RWPE2 (cell line): ENCODE measurements around the gene HBD.

Experiments
- ATAC-seq: fragments of 200-7000 bp; cut with Tn5 transposase; 3 replicates; pipeline ENCODE4 v1.9.1; 2021; ENCODE audit warnings: low read depth
- DNase-seq: peaks from one replicate; pipeline ENCODE4 v3.0.0-alpha.2; 2020; ENCODE audit warnings: low spot score
- H3K27ac ChIP-seq: fragments of 450-650 bp; 2 replicates; pipeline ENCODE4 v1.5.1; 2017; ENCODE audit warnings: mild to moderate bottlenecking; ENCODE audit not compliant: poor library complexity, severe bottlenecking
- H3K27me3 ChIP-seq: fragments of 250-450 bp; sonication (Bioruptor Pico); 2 replicates; pipeline ENCODE4 v1.5.1; 2021; ENCODE audit warnings: mild to moderate bottlenecking, moderate library complexity; ENCODE audit not compliant: insufficient read depth, poor library complexity, severe bottlenecking
- H3K36me3 ChIP-seq: fragments of 250-450 bp; sonication (Bioruptor Pico); 2 replicates; pipeline ENCODE4 v1.5.1; 2020; ENCODE audit warnings: low read depth, mild to moderate bottlenecking, moderate library complexity
- H3K4me1 ChIP-seq: fragments of 250-450 bp; sonication (Bioruptor Pico); 2 replicates; pipeline ENCODE4 v1.5.1; 2021; ENCODE audit warnings: mild to moderate bottlenecking, moderate library complexity; ENCODE audit not compliant: insufficient read depth, poor library complexity, severe bottlenecking
- H3K4me3 ChIP-seq: fragments of 250-450 bp; sonication (Bioruptor Pico); 2 replicates; pipeline ENCODE4 v1.5.1; 2021; ENCODE audit warnings: mild to moderate bottlenecking, moderate library complexity; ENCODE audit not compliant: severe bottlenecking
- H3K9me3 ChIP-seq: fragments of 250-450 bp; sonication (Bioruptor Pico); 2 replicates; pipeline ENCODE4 v1.5.1; 2021; ENCODE audit warnings: mild to moderate bottlenecking, moderate library complexity; ENCODE audit not compliant: severe bottlenecking
- TF ChIP-seq, protein P1 (sequence below): fragments of 450-650 bp; IDR thresholded peaks from one replicate; pipeline ENCODE4 v1.5.1; 2017; ENCODE audit warnings: mild to moderate bottlenecking, moderate library complexity; ENCODE audit not compliant: poor library complexity, severe bottlenecking

The HBD gene

DNA sequence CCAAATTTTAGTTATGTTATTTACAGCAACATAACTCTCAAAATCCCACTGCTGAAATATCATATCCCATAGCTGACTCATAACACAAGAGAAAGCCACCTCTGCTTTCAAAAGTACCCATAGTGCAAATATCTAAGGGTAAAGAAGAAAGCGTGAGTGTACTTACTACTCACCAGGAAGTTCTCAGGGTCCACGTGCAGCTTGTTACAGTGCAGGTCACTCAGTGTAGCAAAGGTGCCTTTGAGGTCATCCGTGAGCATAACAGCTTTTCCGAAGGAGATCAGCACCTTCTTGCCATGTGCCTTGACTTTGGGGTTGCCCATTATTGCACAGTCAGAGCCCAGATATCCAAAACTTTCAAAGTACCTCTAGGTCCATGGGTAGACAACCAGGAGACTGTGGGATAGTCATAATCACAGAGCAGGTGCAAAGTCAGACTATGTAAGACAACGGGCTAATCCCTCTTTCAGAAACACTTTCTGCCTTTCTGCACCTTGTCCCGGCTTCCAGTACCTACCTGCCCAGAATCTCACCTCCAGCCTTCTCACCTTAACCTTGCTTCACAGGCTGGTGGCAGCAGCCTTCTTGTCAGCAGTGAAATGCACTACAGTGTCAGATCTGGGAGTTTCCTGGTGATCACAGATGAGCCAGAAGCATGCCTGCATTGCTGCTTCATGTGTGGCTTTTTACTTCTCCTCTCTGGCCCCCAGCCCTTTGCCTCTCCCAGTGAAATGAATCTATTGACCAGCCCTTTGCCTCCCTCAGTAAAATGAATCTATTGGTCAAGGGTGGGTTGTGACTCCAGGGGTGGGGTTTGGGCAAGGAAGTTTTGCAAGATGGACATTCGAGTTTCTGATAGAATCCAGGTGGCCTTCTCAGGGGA, 8.9 kb upstream of the HBD start:
- H3K9me3 ChIP-seq = no peaks in the 10 kb centered on the region
- DNase-seq (no peak), ATAC-seq (no peak)
- H3K27ac ChIP-seq = no peak overlapping the region
- TF ChIP-seq, protein P1, sequence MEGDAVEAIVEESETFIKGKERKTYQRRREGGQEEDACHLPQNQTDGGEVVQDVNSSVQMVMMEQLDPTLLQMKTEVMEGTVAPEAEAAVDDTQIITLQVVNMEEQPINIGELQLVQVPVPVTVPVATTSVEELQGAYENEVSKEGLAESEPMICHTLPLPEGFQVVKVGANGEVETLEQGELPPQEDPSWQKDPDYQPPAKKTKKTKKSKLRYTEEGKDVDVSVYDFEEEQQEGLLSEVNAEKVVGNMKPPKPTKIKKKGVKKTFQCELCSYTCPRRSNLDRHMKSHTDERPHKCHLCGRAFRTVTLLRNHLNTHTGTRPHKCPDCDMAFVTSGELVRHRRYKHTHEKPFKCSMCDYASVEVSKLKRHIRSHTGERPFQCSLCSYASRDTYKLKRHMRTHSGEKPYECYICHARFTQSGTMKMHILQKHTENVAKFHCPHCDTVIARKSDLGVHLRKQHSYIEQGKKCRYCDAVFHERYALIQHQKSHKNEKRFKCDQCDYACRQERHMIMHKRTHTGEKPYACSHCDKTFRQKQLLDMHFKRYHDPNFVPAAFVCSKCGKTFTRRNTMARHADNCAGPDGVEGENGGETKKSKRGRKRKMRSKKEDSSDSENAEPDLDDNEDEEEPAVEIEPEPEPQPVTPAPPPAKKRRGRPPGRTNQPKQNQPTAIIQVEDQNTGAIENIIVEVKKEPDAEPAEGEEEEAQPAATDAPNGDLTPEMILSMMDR = no peak
- peaks cover 4% of the 10 kb centered on the region for H3K27me3 ChIP-seq
- no peak overlapping the region for H3K4me3 ChIP-seq
- no peaks in the 10 kb centered on the region for H3K36me3 ChIP-seq
- no peaks in the 10 kb centered on the region for H3K4me1 ChIP-seq

DNA sequence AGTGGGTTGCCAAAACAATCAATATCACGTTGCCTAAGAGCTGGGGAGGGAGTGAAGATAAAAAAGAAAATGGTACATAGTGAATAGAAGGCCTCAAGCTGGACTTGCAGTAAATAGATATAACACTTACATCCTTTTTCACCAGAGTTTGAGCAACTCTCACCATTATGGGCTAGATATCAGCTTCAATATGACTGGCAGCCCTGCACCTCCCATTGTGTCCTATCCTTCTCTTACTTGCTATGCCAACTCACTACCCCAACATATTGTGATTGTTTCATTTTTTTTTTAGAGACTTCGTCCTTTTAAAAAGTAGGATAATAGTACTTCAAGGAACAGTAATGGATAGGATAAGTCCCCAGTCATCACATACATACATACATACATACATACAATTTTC, 7.9 kb upstream of the HBD start:
- no peaks in the 10 kb centered on the region for H3K9me3 ChIP-seq
- H3K27ac ChIP-seq = no peak overlapping the region
- H3K36me3 ChIP-seq = no peaks in the 10 kb centered on the region
- H3K4me3 ChIP-seq = no peak overlapping the region
- DNase-seq (no peak), ATAC-seq (no peak)
- TF ChIP-seq, protein P1 = no peak
- no peaks in the 10 kb centered on the region for H3K4me1 ChIP-seq
- peaks cover 4% of the 10 kb centered on the region for H3K27me3 ChIP-seq

DNA sequence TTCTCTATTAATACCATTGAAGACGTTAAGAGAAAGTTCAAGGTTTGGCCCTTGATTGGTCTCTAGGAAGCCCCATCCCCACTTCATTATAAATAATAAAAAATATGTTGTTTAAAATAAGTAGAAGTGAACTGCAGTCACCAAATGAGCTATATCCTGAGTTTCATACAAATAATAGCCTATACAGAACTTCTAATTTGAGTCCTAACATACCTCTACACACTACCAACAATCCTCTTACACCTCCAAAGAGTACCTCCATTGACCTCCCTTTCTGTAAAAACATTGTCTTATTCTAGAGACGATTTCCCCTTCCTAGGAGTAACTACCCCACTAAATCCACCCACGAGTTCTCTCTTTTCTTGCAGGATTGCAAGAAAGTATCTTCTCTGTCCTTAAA, 7.2 kb upstream of the HBD start:
- ATAC-seq (no peak), DNase-seq (no peak)
- Histone ChIP-seq H3K9me3 (no peaks in the 10 kb centered on the region), H3K4me1 (no peaks in the 10 kb centered on the region), H3K36me3 (no peaks in the 10 kb centered on the region), H3K27ac (no peak overlapping the region), H3K27me3 (peaks cover 4% of the 10 kb centered on the region), H3K4me3 (no peak overlapping the region)
- TF ChIP-seq, protein P1 = no peak

DNA sequence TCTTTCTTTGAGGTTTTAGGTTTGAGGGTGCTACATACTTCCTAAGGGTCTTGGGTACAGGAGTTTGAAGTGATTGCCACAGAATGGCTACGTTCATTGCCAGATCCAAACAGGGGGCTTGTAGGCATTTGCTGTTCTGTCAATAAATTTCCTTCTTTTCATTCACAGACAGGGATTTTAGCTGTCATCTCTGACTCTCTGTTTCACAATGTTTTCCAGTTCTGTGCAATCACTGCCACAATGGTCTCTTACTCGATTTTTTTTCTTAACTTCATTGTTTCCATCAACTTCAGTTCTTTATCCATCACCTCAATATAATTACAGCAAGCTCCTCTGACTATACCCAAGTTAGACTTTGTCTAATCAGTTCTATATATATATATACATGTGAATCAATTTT, 6.2 kb upstream of the HBD start:
- TF ChIP-seq, protein P1 = no peak
- ATAC-seq (no peak), DNase-seq (no peak)
- peaks cover 4% of the 10 kb centered on the region for H3K27me3 ChIP-seq
- H3K27ac ChIP-seq = no peak overlapping the region
- no peaks in the 10 kb centered on the region for H3K9me3 ChIP-seq
- H3K4me3 ChIP-seq = no peak overlapping the region
- no peaks in the 10 kb centered on the region for H3K36me3 ChIP-seq
- H3K4me1 ChIP-seq = no peaks in the 10 kb centered on the region

DNA sequence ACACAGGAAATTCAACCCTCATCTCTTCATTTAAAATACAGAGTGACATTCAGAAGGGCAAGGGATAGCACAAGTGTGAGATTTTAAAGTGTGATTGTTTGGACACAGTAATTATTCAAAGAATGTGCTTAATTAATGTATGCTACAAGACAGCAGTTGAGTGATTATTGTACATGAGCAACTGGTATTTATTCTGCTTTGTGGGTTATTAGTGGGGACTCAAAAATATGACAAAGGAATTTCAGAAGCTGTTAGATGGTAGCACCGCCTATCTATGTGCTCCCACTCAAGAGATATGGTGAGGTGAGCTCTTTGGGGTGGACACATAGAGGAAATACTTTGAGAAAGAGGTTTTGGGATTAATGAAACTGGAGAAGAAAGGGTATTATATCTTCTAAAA, 5.8 kb upstream of the HBD start:
- Histone ChIP-seq H3K9me3 (no peaks in the 10 kb centered on the region), H3K27ac (no peak overlapping the region), H3K27me3 (peaks cover 4% of the 10 kb centered on the region), H3K36me3 (no peaks in the 10 kb centered on the region), H3K4me1 (no peaks in the 10 kb centered on the region), H3K4me3 (no peak overlapping the region)
- TF ChIP-seq, protein P1 = no peak
- no peak for DNase-seq
- no peak for ATAC-seq
